Erythroblast (primary cell): ENCODE measurements around the gene TM9SF1.

Experiments used
- GATA1 ChIP-seq: IDR thresholded peaks from 2 replicates; pipeline ENCODE4 v1.6.1; 2011; ENCODE audit warnings: low read depth, mild to moderate bottlenecking, control low read depth, low read length, moderate library complexity
- POLR2A ChIP-seq: IDR thresholded peaks from 2 replicates; pipeline ENCODE4 v1.6.1; 2011; ENCODE audit warnings: mild to moderate bottlenecking, low read length

DNA sequence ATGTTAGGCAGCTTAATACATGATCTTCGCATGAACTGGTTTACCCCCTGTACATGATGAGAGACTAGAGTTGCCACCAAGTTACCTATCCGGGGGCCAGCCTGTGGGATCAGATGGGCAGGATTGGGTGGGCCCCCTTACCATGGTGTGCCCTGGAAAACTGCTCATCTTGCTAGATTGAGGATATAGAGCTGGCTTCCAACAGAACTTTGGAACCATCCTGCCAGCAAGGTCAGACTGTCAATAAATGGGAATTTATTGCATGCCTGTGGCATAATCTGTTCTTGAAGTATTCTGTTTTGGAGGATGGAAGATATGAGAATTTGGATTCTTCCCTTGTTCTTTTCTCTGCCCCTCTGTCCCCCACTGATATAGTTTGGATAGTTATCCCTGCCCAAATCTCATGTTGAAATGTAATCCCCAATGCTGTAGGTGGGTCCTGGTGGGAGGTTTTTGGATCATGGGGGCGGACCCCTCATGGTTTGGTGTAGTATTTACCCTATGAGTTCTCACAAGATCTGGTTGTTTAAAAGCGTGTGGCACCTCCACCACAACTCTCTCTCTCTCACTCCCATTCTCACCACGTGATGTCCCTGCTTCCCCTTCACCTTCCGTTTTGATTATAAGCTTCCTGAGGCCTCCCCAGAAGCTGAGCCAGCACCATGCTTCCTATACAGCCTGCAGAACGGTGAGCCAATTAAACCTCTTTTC is 3.7 kb upstream of the TM9SF1 start:
- TF ChIP-seq POLR2A (no peak), GATA1 (no peak)
